GM23338 (cell line): ENCODE results near the gene STAP2.

Experiments
- CREB1 ChIP-seq: fragments of 250-450 bp; sonication (Bioruptor Pico); IDR thresholded peaks from 2 replicates; pipeline ENCODE4 v1.5.0; 2020; ENCODE audit warnings: low read depth, mild to moderate bottlenecking, moderate library complexity
- CTCF ChIP-seq, 2 experiments: fragments of 200-600 bp in 1 of 2; sonication (generic) in 1 of 2; conservative IDR thresholded peaks; 2 replicates each; pipeline versions ENCODE4 v1.5.1 to v1.6.1; 2016 to 2017; ENCODE audit warnings: antibody characterized with exemption in 2 of 2, low read depth in 2 of 2, mild to moderate bottlenecking in 2 of 2, moderate library complexity in 1 of 2
- EZH2 ChIP-seq: fragments of 200-600 bp; sonication (generic); IDR thresholded peaks from one replicate; pipeline ENCODE4 v1.8.0; 2017; ENCODE audit warnings: antibody characterized with exemption, mild to moderate bottlenecking, low read depth; ENCODE audit not compliant: unreplicated experiment
- EZH2phosphoT487 ChIP-seq: fragments of 200-600 bp; sonication (generic); IDR thresholded peaks from one replicate; pipeline ENCODE4 v1.8.1; 2018; ENCODE audit warnings: antibody characterized with exemption; ENCODE audit not compliant: unreplicated experiment
- NANOG ChIP-seq: IDR thresholded peaks from 2 replicates; pipeline ENCODE4 v1.6.1; 2016; ENCODE audit warnings: antibody characterized with exemption, borderline replicate concordance
- POLR2AphosphoS5 ChIP-seq: IDR thresholded peaks from 2 replicates; pipeline ENCODE4 v1.6.1; 2016; ENCODE audit warnings: antibody characterized with exemption, low read depth
- REST ChIP-seq: IDR thresholded peaks from one replicate; pipeline ENCODE4 v1.6.1; 2018; ENCODE audit warnings: antibody characterized with exemption; ENCODE audit not compliant: unreplicated experiment
- STAT1 ChIP-seq: IDR thresholded peaks from one replicate; pipeline ENCODE4 v1.6.1; 2016; ENCODE audit warnings: antibody characterized with exemption; ENCODE audit not compliant: unreplicated experiment
- ZNF114 ChIP-seq: fragments of 250-450 bp; sonication (Bioruptor Pico); IDR thresholded peaks from 2 replicates; pipeline ENCODE4 v1.5.0; 2020; ENCODE audit warnings: mild to moderate bottlenecking, moderate library complexity

GRCh38 chr19:4302243-4302640 is 36.4 kb downstream of the STAP2 start, which contains the start of gene TMIGD2:
- no peak for TF ChIP-seq CTCF (conservative IDR thresholded peaks at IDR 0.05; ENCODE audit: low read depth in 2 of 2)
- no peak for TF ChIP-seq CREB1 (CRISPR knock-in tag)
- TF ChIP-seq STAT1 = no peak
- no peak for TF ChIP-seq EZH2
- TF ChIP-seq EZH2phosphoT487 = no peak
- no peak for TF ChIP-seq POLR2AphosphoS5
- no peak for TF ChIP-seq REST
- no peak for TF ChIP-seq NANOG
- TF ChIP-seq ZNF114 (CRISPR knock-in tag) = no peak
